GM19193 (cell line): ENCODE results near the gene CCT6B.
A peak's percentile ranks its signal among the peaks of the same experiment; 100 is the strongest.

ENCODE experiments used
- POLR2A ChIP-seq: IDR thresholded peaks from 4 replicates; pipeline ENCODE4 v1.6.1; 2011; ENCODE audit not compliant: insufficient read depth, insufficient read length; ENCODE audit errors: extremely low read depth

The CCT6B gene

GRCh38 chr17:34987232-34987631, 26.0 kb upstream of the CCT6B start:
- no peak for TF ChIP-seq POLR2A

- TF ChIP-seq POLR2A = no peak
Measured at GRCh38 chr17:34981538-34982241, 20.4 kb upstream of the CCT6B start.

- peak; percentile 50 for TF ChIP-seq POLR2A
Measured at GRCh38 chr17:34980681-34981537, 19.6 kb upstream of the CCT6B start.

GRCh38 chr17:34980353-34980680, 19.1 kb upstream of the CCT6B start, which contains the start of gene LIG3:
Gene LIG3 (plus strand): TSS chr17:34980512. CDS start chr17:34983006, 2,494 bp downstream.
- TF ChIP-seq POLR2A = peak; percentile 76

GRCh38 chr17:34979650-34980352, 18.5 kb upstream of the CCT6B start:
- no peak for TF ChIP-seq POLR2A

- no peak for TF ChIP-seq POLR2A
Measured at GRCh38 chr17:34979153-34979552, 17.9 kb upstream of the CCT6B start.

GRCh38 chr17:34974794-34975785, 13.8 kb upstream of the CCT6B start:
- TF ChIP-seq POLR2A = no peak

GRCh38 chr17:34974179-34974578, 12.9 kb upstream of the CCT6B start:
- no peak for TF ChIP-seq POLR2A

GRCh38 chr17:34958438-34958837, 2.8 kb downstream of the CCT6B start:
- no peak for TF ChIP-seq POLR2A

- TF ChIP-seq POLR2A = no peak
Measured at GRCh38 chr17:34930283-34930682, 31.0 kb downstream of the CCT6B start.

- no peak for TF ChIP-seq POLR2A
Measured at GRCh38 chr17:34926661-34927060, 34.6 kb downstream of the CCT6B start.

GRCh38 chr17:34920676-34921075, 40.6 kb downstream of the CCT6B start:
- no peak for TF ChIP-seq POLR2A

- no peak for TF ChIP-seq POLR2A
Measured at GRCh38 chr17:34917381-34917780, 43.9 kb downstream of the CCT6B start.

GRCh38 chr17:34916120-34916519, 45.1 kb downstream of the CCT6B start:
- TF ChIP-seq POLR2A = no peak
